MCF 10A (cell line): ENCODE data around the gene HSD17B11. TPM values are rescaled to one million over a fixed set of nuclear protein-coding genes. Genes with fewer than 3 reads are reported as not detected.
"Not testable (repeated sequence)": the region's sequence is repeated elsewhere in the genome, so short reads cannot be mapped to it uniquely, and the experiment has no call there.

Experiments
- BruUV-seq: library from RNA; stranded (reverse); fragments of 400-500 nt; replicated peaks from 2 replicates; lab custom pipeline; 2021; lab: Mats Ljungman, UMichigan
- CTCF ChIA-PET: fragments of 300-600 bp; sonication (Branson Sonifier 250); formaldehyde crosslinking; extraction: SDS; loops from one replicate; lab custom pipeline; 2021; ENCODE audit warnings: antibody characterized with exemption, inconsistent platforms; lab: Yijun Ruan, JAX
- POLR2A ChIA-PET: fragments of 300-600, 350-650 bp; sonication (Branson Sonifier 250); formaldehyde crosslinking; extraction: SDS; loops from one replicate; lab custom pipeline; 2020; ENCODE audit warnings: antibody characterized with exemption, inconsistent platforms; lab: Yijun Ruan, JAX
- DNase-seq: peaks from one replicate; pipeline ENCODE4 v3.0.0-alpha.2; 2018; ENCODE audit not compliant: unreplicated experiment
- H3K27ac Mint-ChIP-seq: one replicate; pipeline ENCODE4 v1.8.0; 2022; ENCODE audit warnings: mild to moderate bottlenecking, low read depth, mixed read lengths; ENCODE audit not compliant: unreplicated experiment
- H3K27me3 Mint-ChIP-seq: one replicate; pipeline ENCODE4 v1.8.0; 2022; ENCODE audit warnings: mixed read lengths; ENCODE audit not compliant: insufficient read depth, unreplicated experiment
- H3K36me3 Mint-ChIP-seq: one replicate; pipeline ENCODE4 v1.8.0; 2022; ENCODE audit warnings: mild to moderate bottlenecking, moderate library complexity, mixed read lengths; ENCODE audit not compliant: insufficient read depth, unreplicated experiment
- H3K4me1 Mint-ChIP-seq: one replicate; pipeline ENCODE4 v1.8.0; 2022; ENCODE audit warnings: mixed read lengths; ENCODE audit not compliant: insufficient read depth, unreplicated experiment
- H3K4me3 Mint-ChIP-seq: one replicate; pipeline ENCODE4 v1.8.0; 2022; ENCODE audit warnings: mild to moderate bottlenecking, moderate library complexity, mixed read lengths; ENCODE audit not compliant: unreplicated experiment
- H3K9me3 Mint-ChIP-seq: one replicate; pipeline ENCODE4 v1.8.0; 2022; ENCODE audit warnings: mixed read lengths; ENCODE audit not compliant: unreplicated experiment
- CTCF ChIP-seq: fragments of 200-600 bp; IDR thresholded peaks from one replicate; pipeline ENCODE4 v1.8.0; 2022; ENCODE audit warnings: antibody characterized with exemption, mild to moderate bottlenecking; ENCODE audit not compliant: unreplicated experiment
- intact Hi-C: fragments of 100-400 bp; cut with micrococcal nuclease; formaldehyde crosslinking; loops from 2 replicates; pipeline ENCODE4 v1.14.1; 2022
- total RNA-seq: library from RNA; stranded (reverse); gene quantifications from 2 replicates; pipeline ENCODE4 v1.2.3, GENCODE V29; 2022

Gene HSD17B11
- total RNA-seq, 1 experiment from 2014 or later: 4.3 TPM

DNA sequence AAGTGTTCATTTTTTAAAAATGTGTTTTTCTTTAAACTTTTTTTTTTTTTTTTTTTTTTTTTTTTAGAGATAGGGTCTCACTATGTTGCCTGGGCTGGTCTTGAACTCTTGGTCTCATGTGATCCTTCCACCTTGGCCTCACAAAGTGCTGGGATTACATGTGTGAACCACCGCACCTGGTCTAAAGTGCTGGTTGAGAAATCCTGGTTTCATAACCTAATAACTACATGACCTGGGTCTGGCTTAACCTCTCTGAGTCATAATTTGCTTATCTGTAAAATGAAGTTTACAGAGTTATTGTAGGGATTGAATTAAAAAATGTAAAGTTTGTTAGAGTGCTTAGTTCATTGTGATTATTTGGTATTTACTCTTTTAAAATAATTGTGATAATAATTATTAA, 73.5 kb downstream of the HSD17B11 start:
- H3K36me3 Mint-ChIP-seq: no peaks in the 10 kb centered on the region
- intact Hi-C loops: no loop called here
- no TSS peak for BruUV-seq
- POLR2A ChIA-PET: interaction anchor here (0.9 to 1.3 kb wide), 3 partner anchors 18 to 20 kb away, joined by 3 to 5 read pairs (median 4); no protein-coding TSS in a partner anchor
- no peaks in the 10 kb centered on the region for H3K9me3 Mint-ChIP-seq
- H3K4me1 Mint-ChIP-seq: no peaks in the 10 kb centered on the region
- no peaks in the 10 kb centered on the region for H3K27me3 Mint-ChIP-seq
- CTCF ChIA-PET: no interaction called here
- no peak overlapping the region for H3K4me3 Mint-ChIP-seq
- H3K27ac Mint-ChIP-seq: no peak overlapping the region
- TF ChIP-seq CTCF: no peak
- DNase-seq: peak; percentile 77

DNA sequence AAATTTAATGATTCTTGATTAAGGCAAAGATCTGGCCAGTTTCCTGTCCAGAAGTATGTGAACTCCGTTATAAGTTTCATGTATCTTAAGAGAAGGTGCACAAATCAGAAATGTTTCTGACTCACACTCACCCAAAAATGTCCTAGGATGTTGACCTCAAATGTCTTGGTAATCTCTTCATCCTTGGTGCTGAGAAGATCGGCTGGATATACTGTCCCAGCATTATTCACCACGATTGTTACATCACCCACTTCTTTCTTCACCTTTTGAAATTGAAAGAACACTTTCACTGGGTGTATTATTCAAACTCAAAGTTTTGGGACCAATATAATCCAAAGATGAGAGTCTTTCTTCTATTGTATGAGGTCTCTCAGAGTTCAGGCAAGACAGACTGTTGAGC, 74.0 kb downstream of the HSD17B11 start:
- H3K9me3 Mint-ChIP-seq: no peaks in the 10 kb centered on the region
- BruUV-seq: no TSS peak
- no peaks in the 10 kb centered on the region for H3K36me3 Mint-ChIP-seq
- ChIA-PET POLR2A (interaction anchor here (1.1 to 1.2 kb wide), 2 partner anchors 12 to 17 kb away, joined by 3 to 6 read pairs; no protein-coding TSS in a partner anchor), CTCF (no interaction called here)
- DNase-seq: peak; percentile 43
- H3K4me3 Mint-ChIP-seq: no peak overlapping the region
- no peaks in the 10 kb centered on the region for H3K4me1 Mint-ChIP-seq
- TF ChIP-seq CTCF: no peak
- intact Hi-C loops: no loop called here
- H3K27me3 Mint-ChIP-seq: no peaks in the 10 kb centered on the region
- H3K27ac Mint-ChIP-seq: no peak overlapping the region

DNA sequence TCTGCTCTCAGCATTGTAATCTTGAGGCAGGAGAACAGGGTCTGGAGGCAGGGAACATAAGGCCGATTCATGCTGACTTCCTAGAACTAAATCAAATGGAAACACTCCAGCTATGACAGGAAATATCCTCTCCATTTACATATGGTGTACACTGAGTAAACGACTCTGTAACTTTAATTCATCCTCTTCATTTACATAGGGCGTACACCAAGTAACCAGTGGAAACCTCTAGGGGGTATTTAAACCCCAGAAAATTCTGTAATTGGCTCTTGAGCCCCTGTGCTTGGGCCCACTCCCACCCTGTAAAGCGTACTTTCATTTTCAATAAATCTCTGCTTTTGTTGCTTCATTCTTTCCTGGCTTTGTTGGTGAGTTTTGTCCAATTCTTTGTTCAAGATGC, 76.0 kb downstream of the HSD17B11 start:
- intact Hi-C loops, H3K9me3 Mint-ChIP-seq: not testable (repeated sequence)

GRCh38 chr4:87313756-87314155, 77.2 kb downstream of the HSD17B11 start:
- no peak for TF ChIP-seq CTCF

More for the DNA sequence above, 76.0 kb downstream of the HSD17B11 start:
- H3K4me1 Mint-ChIP-seq, BruUV-seq, H3K36me3 Mint-ChIP-seq, H3K27me3 Mint-ChIP-seq, H3K27ac Mint-ChIP-seq, H3K4me3 Mint-ChIP-seq, DNase-seq, CTCF ChIA-PET: not testable (repeated sequence)
- POLR2A ChIA-PET: interaction anchor here (0.7 kb wide), 1 partner anchor 25 kb away, joined by 3 read pairs; no protein-coding TSS in a partner anchor

DNA sequence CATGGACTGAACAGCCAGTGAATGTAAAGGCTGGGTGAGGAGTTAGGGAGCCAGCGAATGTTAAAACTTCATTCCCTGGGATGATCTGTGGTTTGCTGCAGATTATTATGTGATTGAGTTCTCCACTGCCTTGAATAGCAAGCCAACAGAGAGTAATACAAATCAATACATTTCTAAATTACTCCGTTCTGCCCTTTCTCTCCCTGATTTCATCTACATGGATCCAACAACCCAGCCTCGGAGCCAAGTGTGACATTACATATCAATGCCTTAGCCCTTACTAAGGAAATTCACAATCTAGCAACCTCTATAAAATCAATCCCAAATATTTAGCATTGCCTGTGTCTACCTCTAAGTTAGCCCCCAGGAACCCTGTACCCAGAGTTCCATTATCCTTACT, 79.3 kb downstream of the HSD17B11 start:
- Mint-ChIP-seq H3K4me3 (no peak overlapping the region), H3K9me3 (no peaks in the 10 kb centered on the region), H3K4me1 (no peaks in the 10 kb centered on the region), H3K36me3 (no peaks in the 10 kb centered on the region), H3K27ac (no peak overlapping the region), H3K27me3 (no peaks in the 10 kb centered on the region)
- TF ChIP-seq CTCF: no peak
- DNase-seq: no peak
- intact Hi-C loops: no loop called here
- BruUV-seq: no TSS peak
- ChIA-PET CTCF (no interaction called here), POLR2A (no interaction called here)

More at GRCh38 chr4:87313756-87314155, 77.2 kb downstream of the HSD17B11 start:
- DNase-seq: no peak
- intact Hi-C loops: no loop called here
- Mint-ChIP-seq H3K36me3 (no peaks in the 10 kb centered on the region), H3K4me1 (no peaks in the 10 kb centered on the region), H3K27ac (no peak overlapping the region), H3K27me3 (no peaks in the 10 kb centered on the region), H3K9me3 (no peaks in the 10 kb centered on the region), H3K4me3 (no peak overlapping the region)
- BruUV-seq: no TSS peak
- CTCF ChIA-PET: no interaction called here
- POLR2A ChIA-PET: no interaction called here
